Fibroblast of gingiva (primary cell): ENCODE measurements around the gene MAB21L4.

ENCODE experiments used
- DNase-seq: peaks from one replicate; pipeline ENCODE4 v3.0.0-alpha.2; 2011; ENCODE audit warnings: low read depth

MAB21L4 gene

DNA sequence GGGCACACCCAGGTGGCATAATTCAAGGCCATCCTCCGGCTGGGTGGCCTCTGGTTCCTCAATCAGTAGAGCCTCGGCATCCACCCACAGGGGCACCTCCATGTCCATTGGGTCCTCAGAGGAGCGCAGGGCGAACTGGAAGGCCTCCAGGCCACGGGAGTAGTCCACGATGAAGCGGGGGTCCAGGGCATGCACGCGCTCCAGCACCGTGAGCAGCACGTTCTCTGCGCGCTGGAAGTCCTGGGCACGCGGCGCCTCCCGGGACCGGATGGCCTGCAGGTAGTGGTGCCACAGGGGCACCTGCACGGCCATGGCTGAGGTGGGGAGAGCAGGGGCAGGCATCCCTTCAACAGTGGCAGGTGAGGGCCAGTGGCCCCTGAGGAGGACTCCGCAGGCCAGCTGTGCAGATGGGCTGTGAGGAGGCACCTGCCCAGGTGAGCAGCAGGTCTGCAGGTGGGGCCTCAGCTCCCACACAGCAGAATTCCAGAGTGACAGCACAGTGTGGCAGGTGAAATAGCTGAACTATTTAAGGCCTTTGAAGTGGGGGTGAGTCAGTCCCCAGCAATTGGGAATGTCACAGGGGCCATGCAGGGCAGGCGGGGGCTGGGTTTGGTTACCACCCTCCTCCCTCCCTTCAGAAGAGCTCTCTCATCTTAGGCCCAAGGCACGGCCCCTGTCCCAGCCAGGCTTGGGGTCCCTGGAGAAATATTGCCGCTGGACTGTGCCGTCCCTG lies at the start of gene MAB21L4:
Gene MAB21L4, minus strand, starts transcription at position 501 of the 733 bp plus-strand sequence. Its CDS starts 159 bp downstream, at position 342.
- no peak for DNase-seq

DNA sequence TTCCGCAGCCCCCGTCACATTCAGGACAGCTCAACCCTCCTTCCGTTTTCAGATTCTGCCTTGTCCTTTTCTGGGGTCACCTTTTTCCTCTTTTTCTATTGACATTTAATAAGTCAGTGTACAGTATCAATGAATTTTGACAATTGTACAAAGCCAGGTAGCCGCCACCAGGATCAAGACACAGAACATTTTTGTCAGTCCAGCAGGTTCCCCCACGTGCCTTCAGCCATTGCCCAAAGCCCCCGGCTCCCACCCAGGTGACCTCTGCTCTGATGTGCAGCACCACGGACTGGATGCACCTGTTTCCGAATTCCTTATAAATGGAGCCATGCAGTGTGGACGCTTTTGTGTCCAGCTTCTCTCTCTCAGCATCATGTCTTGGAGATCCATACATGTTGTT lies 40.1 kb upstream of the MAB21L4 start:
- DNase-seq: no peak

DNA sequence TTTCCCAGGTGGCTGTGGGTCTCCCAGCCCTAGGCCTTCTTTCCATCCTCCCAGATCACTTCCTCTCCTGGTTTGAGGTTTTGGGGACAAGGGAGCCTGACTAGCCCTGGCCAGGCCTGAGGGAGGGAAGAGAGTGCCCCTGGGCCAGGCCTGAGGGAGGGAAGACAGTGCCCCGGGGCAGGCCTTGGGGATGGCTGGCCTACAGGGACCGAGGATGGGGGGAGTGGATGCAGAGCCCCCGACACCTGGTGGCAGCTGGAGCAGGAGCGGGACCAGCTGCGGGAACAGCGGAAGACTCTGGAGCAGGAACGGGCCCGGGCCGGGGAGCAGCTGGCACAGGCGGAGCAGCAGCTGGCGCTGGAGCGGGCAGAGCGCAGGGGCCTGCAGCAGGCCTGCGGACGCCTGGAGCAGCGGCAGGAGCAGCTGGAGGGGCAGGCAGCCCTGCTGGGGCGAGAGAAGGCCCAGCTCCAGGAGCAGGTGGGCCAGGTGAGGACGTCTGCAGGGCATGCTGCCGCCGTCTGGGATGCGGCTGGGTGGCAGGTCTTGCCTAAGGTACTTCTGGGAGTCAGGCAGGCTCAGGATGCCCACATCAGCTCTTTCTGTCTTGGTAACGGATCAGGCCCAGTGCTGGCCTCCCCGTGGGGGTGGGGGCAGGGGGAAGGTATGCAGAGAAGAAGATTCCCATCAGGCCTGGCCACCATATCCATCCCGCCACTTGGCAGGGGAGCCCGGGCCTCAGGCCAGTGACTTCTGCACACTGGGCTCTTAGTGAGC lies 39.3 kb upstream of the MAB21L4 start:
- DNase-seq: no peak

DNA sequence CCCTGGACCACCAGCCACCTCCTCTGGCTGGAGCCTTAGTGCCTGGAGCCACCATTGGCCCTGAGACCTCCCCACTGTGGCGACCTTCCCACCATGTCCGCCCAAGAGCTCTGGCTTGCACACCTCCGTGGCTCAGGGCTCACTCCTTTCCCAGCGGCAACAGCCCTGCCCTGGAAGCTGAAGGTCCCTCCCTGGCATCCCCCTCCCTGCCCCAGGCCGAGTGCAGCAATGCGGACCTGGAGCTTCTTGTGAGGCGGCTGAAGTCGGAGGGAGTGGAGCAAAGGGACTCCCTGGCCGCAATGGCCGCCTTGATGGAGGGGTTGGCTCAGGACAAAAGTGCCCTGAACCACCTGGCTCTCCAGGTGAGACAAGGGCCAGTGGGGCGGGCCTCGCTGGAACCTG lies 38.7 kb upstream of the MAB21L4 start:
- no peak for DNase-seq

DNA sequence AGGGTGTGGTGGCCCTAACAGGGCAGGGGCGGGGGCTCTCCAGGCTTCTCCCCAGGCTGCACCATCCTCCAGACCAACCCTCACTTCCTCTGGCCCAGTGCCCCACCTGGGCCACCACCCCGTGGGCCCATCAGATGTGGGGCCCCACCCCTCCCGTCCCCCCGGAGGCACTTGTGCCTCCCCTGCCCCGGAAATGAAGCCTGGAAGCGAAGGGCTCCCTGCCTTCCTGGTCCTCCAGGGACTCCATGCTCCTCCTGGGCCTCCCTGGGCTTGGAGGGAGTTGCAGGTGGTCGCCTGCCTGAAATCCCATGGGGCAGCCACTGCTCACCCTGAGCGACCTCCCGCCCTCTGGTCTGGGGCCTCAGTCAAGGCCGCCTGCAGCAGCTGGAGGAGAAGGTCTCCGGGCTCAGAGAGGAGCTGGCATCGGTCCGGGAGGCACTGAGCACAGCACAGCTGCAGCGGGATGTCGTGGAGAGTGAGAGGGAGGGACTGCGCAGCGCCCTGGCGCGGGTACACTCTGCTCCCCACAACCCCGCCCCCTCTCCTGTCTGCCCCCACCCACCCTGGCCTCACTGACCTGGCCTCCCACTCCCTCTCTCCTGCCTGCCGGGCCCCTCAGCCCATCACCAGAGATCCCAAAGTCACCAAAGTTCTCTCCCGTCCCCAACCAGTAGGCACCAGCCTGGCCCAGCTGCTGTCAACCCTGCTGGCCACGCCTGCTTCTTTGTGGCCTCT lies 38.2 kb upstream of the MAB21L4 start:
- no peak for DNase-seq

DNA sequence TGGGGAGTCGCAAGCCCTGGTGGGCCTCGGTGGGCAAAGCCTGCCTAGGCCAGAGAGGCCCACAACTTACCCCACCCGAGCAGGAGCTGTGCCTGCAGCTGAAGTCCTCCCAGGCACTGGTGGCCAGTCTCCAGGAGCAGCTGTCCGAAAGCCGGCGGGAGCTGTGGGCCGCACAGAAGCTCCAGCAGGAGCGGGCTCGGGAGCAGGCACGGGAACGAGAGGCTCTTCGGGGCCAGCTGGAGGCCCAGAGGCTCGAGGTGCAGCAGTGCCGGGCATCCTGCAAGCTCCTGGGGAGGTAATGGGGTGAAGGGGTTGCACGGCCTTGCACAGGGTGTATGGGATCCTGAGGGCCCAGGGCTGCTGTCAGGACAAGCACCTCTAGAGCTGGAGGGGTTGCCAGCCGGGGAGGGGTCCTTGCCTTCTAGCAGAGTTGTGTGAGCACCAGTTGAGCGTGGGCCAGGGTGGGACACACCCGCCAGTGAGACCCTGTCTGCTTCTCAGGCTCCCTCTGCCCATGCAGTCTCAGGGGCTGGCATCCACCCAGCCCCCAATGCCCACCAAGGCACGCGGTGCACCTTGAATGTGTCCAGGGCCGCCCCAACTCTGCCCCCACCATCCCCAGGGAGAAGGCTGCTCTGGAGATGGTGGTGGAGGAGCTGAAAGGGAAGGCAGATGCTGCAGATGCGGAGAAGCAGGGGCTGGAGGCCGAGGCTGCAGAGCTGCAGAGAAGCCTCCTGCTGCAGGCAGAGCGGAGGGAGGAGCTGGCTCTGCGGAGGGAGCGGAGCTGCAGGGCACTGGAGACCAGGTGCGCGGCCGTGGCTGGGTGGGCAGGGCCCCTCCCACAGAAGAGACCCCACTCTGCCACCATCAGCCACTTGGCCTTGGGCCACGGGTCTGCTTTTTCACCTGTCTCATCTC lies 37.4 kb upstream of the MAB21L4 start:
- DNase-seq: no peak

DNA sequence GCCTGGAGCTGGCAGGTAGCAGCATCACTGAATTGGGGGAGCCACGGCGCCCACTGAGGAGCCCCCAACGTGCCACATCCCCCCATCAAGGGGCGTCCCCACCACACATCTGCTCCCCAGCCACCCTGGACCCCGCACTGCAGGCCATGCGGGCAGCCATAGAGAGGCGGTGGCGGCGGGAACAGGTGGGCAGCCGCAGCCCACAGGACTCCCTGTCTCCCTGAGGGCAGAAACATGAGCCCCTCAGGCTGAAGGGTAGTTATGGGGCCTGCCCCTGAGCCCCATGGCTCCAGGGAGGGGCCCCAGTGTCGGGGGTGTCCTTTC lies 36.7 kb upstream of the MAB21L4 start:
- no peak for DNase-seq

DNA sequence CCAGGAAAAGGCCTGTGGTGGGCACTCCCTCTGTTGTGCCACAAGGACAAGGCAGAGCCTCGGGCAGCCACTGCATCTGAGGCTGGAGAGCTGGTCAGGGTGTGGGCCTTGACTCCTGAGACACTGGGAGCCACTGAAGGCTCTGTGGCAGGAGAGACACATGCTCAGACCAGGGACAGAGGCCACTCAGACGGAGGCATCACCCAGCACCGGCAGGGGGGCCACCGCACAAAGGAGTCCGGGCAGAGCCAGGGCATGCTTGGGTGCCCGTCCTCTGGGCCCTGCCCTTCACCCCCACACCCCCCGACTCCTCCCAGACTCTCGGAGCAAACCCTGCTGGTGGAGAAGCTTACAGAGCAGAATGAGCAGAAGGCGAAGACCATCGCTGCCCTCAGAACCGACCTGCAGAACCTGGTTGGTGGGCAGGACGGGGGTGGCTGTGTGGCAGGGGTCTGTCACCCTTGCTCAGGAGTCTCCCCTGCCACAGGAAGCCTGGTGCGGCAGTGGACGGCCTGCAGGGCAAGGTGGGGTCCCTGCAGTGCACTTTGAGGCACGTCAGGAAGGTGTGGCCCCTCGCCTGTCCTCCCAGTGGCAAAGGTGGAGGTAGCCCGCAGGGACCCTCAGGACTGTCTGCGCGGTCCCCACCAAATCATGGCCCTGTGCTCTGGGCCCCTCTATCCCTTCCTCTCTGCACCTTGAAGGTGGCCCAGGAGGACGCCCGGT lies 36.2 kb upstream of the MAB21L4 start:
- DNase-seq: no peak

DNA sequence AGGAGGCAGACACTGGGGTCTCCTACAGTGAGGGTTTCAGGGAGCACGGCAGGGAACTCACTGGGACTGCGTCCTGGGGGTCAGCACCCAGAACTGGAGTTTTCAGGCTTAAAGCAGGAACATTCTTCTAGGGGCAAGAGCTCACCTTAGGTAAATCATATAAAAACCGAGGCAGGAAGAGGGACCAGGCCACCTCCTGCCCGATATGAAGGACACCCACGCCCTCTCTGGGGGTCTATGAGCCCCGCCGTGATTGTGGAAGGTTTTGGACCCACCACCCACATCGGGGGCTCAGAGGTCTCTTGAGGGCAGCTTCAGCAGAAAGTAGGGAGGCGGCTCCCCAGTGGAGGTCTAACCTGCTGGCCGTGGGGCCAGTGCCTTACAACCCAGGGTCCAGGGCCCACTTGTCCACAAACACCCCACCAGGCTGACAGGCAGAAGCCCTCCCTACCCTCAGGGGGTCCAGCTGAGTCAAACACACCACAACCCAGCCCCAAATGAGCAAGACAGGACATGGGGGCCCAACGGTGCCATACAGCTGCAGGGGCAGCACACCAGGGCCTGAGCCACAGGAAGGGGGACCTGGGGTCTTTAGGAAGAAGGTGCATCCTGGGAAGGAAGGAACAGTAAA lies 35.5 kb upstream of the MAB21L4 start:
- no peak for DNase-seq

DNA sequence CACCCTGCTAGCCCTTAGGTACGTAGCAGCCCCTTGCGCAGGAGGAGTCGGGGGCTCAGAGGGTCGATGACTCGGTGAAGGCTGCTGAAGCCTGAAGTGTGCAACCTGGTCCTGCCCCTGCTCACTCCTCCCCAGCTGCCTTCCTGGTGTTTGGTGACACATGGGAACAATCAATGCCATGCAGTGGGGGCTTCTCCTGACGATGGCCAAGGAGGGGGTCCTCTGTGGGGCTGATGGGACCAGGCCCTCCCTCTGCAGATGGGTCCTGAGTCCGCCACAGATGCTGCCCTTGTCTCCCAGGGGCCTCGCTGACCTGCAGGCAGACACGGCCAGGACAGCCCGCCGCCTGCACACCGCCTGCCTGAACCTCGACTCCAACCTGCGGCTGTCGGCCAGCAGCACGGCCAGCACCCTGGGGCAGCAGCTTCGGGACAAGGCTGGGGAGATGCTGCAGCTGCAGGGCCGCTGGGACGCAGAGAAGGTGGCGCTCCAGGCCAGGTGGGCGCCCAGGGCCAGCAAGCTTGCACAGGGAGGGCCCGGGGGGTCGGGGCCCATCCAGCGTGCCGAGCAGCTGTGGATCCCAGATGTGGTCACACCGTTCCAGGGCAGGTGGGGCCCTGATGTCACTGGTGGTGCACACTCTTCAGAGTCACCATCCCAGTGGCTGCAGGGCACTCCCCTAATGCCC lies 34.8 kb upstream of the MAB21L4 start:
- no peak for DNase-seq

DNA sequence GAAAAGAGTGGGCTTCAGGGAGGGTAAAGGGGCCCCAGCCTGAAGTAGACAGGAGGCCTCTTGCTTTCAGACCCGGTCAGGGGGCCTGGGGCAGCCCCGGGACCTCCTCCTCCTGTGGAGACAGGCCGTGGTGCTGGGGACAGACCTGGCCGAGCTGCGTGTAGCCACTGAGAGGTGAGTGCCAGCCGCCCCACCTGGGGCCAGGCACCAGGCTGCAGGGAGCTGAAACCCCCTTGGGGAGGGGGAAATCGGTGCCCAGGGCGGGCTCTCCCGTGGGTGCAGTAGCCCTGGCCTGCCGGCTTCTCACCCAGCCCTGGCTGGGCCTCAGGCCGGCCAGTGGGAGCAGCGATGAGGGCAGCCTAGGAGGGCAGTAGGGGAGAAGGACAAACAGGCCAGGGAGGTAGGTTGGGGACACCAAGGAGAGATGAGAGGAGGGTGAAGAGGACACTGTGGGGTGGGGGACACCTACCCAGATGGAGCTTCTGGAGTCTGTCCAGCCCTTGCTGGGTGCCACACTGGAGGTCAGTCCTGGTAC lies 34.2 kb upstream of the MAB21L4 start:
- DNase-seq: no peak

DNA sequence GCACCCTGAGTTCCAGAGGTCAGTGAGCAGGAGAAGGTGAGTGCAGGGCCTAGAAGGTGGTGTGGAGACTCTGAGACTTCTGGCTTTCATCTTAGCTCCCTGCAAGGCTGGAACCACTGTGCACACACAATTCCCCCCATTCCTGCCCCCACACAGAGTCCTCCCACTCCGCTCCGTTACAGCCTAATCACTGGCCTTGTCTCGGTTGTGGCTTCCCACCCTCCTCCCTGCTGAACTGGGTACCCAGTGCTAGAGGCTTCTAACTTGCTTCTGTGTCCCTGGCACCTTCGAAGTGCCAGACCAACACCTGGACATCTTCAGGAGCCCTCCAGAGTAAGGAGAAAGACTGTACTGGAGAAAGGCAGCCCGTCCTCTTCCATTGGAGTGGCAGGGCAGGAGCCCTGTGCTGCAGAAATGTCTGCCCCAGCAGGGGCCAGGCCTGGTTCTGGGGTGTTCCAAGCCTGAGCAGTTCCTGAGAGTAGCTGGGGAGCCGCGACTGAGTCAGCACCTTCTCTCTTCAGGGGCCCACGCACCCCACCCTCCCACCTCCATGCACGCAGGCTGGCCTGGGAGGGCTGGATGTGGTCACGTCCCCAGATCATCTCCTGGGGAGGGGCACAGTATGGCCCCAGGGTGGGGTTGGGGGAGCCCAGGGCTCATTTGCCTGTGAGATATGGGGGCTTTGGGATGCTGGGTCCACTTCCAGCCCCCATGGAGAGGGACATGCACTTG lies 33.6 kb upstream of the MAB21L4 start:
- DNase-seq: no peak

DNA sequence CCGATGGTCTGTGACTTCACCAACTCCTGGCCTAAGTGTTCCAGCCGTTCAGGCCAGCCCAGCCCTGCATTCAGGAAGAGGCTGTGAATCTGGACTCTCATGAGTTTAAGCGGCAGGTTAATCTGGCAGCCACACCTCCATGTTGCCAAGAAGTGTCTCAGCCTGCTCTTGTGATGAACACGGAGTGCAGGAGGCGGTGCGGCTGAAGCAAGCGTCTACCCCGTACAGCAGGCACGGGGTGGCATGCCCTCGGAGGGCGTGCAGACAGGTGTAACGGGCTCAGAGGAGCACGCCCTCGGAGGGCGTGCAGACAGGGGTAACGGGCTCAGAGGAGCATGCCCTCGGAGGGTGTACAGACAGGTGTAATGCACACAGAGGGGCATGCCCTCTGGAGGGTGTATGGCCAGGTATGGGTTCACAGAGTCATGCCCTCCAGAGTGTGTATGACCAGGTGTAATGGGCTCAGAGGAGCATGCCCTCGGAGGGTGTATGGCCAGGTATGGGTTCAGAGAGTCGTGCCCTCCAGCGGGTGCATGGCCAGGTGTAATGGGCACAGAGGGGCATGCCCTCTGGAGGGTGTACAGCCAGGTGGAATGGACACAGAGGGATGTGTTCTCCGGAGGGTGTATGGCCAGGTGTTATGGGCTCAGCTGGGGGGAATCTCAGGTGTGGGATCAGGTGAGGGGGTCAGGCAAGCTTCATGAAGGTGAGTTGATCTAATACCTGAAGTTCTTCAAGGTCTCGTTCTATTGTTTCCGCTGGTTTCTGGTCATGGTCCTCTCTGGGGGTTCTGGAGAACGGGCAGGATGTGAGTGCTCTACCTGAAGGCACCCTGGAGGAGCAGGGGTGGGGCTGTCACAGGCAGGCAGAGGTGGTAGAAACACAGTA lies 32.8 kb upstream of the MAB21L4 start:
- no peak for DNase-seq

DNA sequence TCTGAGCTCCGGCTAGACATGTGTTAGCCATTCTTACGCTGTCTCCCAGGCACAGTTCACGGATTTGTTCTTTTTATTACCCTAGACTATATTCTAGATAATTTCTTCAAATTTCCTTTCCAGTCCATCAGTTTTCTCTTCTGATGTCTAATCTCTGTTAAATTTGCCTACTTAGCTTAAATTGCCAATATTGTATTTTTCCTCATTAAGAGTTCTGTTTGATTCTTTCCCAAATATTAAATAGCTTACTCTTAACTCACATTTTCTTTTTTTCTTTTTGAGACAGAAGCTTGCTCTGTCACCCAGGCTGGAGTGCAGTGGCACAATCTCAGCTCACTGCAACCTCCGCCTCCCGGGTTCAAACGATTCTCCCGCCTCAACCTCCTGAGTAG lies 31.4 kb upstream of the MAB21L4 start:
- DNase-seq: no peak

DNA sequence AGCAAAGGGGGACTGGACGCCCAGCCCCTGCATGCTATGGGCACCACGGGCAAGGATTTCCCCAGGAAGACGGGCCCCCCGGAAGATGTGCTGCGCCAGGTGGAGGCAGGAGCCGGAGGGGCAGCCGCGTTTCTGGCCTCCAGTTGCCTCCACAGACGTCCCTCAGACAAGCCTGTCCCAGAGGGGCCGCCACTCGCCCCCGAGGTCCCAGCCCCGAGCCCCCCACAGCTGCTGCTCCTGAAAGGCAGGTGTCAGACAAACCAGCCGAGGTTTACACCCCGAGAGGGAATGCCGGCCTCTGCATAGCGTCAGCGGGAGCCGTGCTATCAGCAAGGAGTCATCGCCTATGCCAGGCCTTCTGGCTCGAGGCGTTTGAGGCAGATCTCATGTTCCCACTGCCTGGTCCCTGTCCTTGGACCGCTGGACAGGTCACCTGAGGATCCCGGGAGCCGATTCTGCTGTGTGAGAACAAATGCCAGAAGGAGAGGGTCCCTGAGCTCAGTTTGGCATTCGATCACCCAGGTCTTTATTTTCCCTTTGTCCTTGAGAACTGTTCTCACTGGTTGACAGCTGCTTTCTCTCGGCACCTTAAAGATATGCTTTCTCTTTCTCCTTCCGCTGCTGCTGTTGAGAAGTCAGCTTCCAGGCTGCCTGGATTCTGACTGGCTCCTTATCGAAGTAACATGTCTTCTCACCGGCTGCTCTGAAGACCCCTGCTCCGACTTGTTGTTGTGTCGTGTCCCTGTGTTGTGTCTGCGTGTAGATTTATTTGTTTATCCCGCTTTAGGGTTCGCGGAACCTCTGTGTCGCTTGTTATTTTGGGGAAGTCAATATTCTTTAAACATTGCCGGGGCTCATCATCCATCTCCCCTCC lies 30.8 kb upstream of the MAB21L4 start:
- no peak for DNase-seq

DNA sequence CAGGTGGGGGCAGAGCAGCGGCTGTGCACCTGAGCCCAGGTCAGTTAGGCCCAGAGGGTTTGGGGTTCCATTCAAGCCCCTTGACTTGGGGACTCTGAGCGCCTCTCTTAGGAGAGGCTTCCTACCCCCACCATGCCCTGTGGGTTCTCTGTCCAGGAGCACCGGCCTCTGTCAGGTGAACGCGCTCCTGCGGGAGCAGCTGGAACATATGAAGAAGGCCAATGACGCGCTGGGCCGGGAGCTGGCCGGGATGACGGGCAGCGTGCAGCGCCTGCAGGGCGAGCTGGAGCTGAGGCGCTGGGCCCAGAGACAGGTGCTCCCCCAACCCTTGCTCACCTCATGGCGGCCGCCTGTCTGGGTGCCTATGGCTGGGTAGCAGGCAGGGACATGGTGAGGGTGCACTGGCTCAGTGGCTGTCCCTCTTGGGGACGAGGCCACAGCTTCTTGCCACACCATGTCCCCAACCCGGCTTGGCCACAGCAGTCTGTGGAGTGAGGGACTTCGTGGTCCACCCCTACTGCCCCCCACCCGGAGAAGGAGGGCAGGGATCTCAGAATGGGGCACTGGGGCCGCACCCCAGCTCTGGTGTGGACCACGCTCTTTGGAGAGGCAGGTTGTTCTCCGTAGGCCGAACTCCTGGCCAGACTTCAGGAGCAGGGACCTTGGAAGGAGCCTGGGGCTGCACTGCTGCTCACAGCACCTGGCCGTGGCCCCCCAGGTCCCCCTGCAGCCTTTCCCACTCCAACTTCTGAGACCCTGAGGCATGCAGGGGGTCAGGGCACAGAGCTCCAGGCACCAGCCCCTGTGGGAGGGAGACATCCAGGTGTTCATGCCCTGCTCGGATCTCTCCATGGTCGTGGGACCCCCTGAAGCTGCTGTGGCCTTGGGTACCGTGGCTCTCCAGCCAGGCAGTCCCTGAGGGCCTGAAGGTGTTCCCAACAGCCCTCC lies 29.9 kb upstream of the MAB21L4 start:
- DNase-seq: no peak
